Endothelial cell of umbilical vein (primary cell): ENCODE data around the gene AKTIP. TPM values are rescaled to one million over a fixed set of nuclear protein-coding genes. Genes with fewer than 3 reads are reported as not detected.

Experiments
- BruUV-seq: library from RNA; stranded (reverse); fragments of 400-500 nt; replicated peaks from 2 replicates; lab custom pipeline; 2021; lab: Mats Ljungman, UMichigan
- CTCF ChIA-PET: fragments of 300-600, 350-600 bp; sonication (Branson Sonifier 250); formaldehyde crosslinking; loops from one replicate; lab custom pipeline; 2021; ENCODE audit warnings: antibody characterized with exemption, inconsistent platforms; lab: Charles Lee
- POLR2A ChIA-PET: fragments of 300-600, 350-600 bp; sonication (Branson Sonifier 250); formaldehyde crosslinking; loops from one replicate; lab custom pipeline; 2021; ENCODE audit warnings: antibody characterized with exemption, inconsistent platforms; lab: Charles Lee
- DNase-seq: peaks from one replicate; pipeline ENCODE4 v3.0.0-alpha.2; 2011; ENCODE audit warnings: low read depth, low spot score
- FAIRE-seq: peaks from 2 replicates; lab custom pipeline; 2011; peaks lifted over from hg19 to GRCh38; lab: Jason Lieb, UNC
- H2AFZ ChIP-seq: 2 replicates; pipeline ENCODE4 v1.6.0; 2012; ENCODE audit warnings: low read depth, low read length, control low read depth, inconsistent platforms
- H3K27ac ChIP-seq: 2 replicates; pipeline ENCODE4 v1.5.1; 2011; ENCODE audit warnings: low read depth, mild to moderate bottlenecking, control low read depth, low read length, moderate library complexity; ENCODE audit not compliant: insufficient read depth
- H3K27me3 ChIP-seq, 2 experiments: 2 replicates each; pipeline versions ENCODE4 v1.6.0 to v1.6.1; 2011; ENCODE audit warnings: low read length in 2 of 2, mixed read lengths in 1 of 2; ENCODE audit not compliant: control insufficient read depth in 2 of 2, insufficient read depth in 2 of 2
- H3K36me3 ChIP-seq, 2 experiments: 2 replicates in 1 of 2; 3 replicates in 1 of 2; pipeline ENCODE4 v1.5.1; 2011; ENCODE audit warnings: low read length in 2 of 2, mild to moderate bottlenecking in 1 of 2, moderate library complexity in 1 of 2; ENCODE audit not compliant: control insufficient read depth in 2 of 2, insufficient read depth in 2 of 2; ENCODE audit errors: extremely low read depth in 1 of 2
- H3K4me1 ChIP-seq: 3 replicates; pipeline ENCODE4 v1.5.1; 2011; ENCODE audit warnings: mild to moderate bottlenecking, low read length; ENCODE audit not compliant: control insufficient read depth, insufficient read depth; ENCODE audit errors: extremely low read depth
- H3K4me2 ChIP-seq: 2 replicates; pipeline ENCODE4 v1.6.1; 2011; ENCODE audit warnings: low read length, control low read depth, mixed read lengths; ENCODE audit not compliant: insufficient read depth
- H3K4me3 ChIP-seq, 3 experiments: fragments of 200-600 bp in 1 of 3; sonication (generic), shearing (Covaris generic) in 1 of 3; replicated peaks in 1 of 3; 2 replicates each; pipeline ENCODE4 v1.5.1; 2011 to 2016; ENCODE audit warnings: control low read depth in 3 of 3, low read length in 3 of 3, mild to moderate bottlenecking in 2 of 3, inconsistent platforms in 1 of 3, low read depth in 1 of 3, moderate library complexity in 1 of 3; ENCODE audit not compliant: insufficient read depth in 1 of 3
- H3K79me2 ChIP-seq: 2 replicates; pipeline ENCODE4 v1.6.0; 2012; ENCODE audit warnings: low read length, inconsistent platforms; ENCODE audit not compliant: control insufficient read depth, insufficient read depth
- H3K9ac ChIP-seq: replicated peaks from 2 replicates; pipeline ENCODE3; 2011; ENCODE audit warnings: low read length, control low read depth; ENCODE audit not compliant: insufficient read depth; ENCODE audit errors: extremely low read depth
- H3K9me1 ChIP-seq: replicated peaks from 3 replicates; pipeline ENCODE4 v1.6.0; 2011; ENCODE audit warnings: mild to moderate bottlenecking, low read length; ENCODE audit not compliant: control insufficient read depth, insufficient read depth; ENCODE audit errors: extremely low read depth
- H3K9me3 ChIP-seq: replicated peaks from 2 replicates; pipeline ENCODE4 v1.5.1; 2012; ENCODE audit warnings: low read length, inconsistent platforms; ENCODE audit not compliant: control insufficient read depth, insufficient read depth
- H4K20me1 ChIP-seq: replicated peaks from 2 replicates; pipeline ENCODE3; 2011; ENCODE audit warnings: mild to moderate bottlenecking, low read length; ENCODE audit not compliant: control insufficient read depth, insufficient read depth; ENCODE audit errors: extremely low read depth
- CTCF ChIP-seq, 2 donors: IDR thresholded peaks; 1 replicate in 1 of 2; 2 replicates in 1 of 2; pipeline ENCODE4 v1.5.1; 2011; ENCODE audit warnings: low read length in 2 of 2, mild to moderate bottlenecking in 2 of 2, moderate library complexity in 2 of 2, control low read depth in 1 of 2, inconsistent platforms in 1 of 2, low read depth in 1 of 2; ENCODE audit not compliant: insufficient read depth in 1 of 2; ENCODE audit errors: extremely low read depth in 1 of 2
- EZH2 ChIP-seq: IDR thresholded peaks from 2 replicates; pipeline ENCODE4 v1.6.1; 2012; ENCODE audit warnings: borderline replicate concordance, low read depth, mild to moderate bottlenecking, moderate library complexity, low read length, inconsistent platforms; ENCODE audit not compliant: severe bottlenecking
- FOS ChIP-seq: IDR thresholded peaks from 2 replicates; pipeline ENCODE4 v1.6.1; 2011; ENCODE audit warnings: mild to moderate bottlenecking, low read length, moderate library complexity, borderline replicate concordance; ENCODE audit not compliant: insufficient read depth
- GATA2 ChIP-seq: IDR thresholded peaks from 2 replicates; pipeline ENCODE4 v1.7.0; 2011; ENCODE audit warnings: low read depth, mild to moderate bottlenecking, moderate library complexity, mixed read lengths, low read length; ENCODE audit not compliant: insufficient read length, insufficient read depth
- JUN ChIP-seq: IDR thresholded peaks from 2 replicates; pipeline ENCODE4 v1.6.1; 2011; ENCODE audit warnings: borderline replicate concordance, low read depth; ENCODE audit not compliant: insufficient read length, insufficient read depth
- MAX ChIP-seq: IDR thresholded peaks from 2 replicates; pipeline ENCODE4 v1.6.1; 2011; ENCODE audit not compliant: insufficient read depth, insufficient read length
- MYC ChIP-seq: IDR thresholded peaks from one replicate; pipeline ENCODE4 v1.6.1; 2011; ENCODE audit warnings: mild to moderate bottlenecking, low read depth, low read length
- POLR2A ChIP-seq: IDR thresholded peaks from 2 replicates; pipeline ENCODE4 v1.6.1; 2012; ENCODE audit warnings: low read depth, mild to moderate bottlenecking, control low read depth, low read length
- POLR2AphosphoS5 ChIP-seq: IDR thresholded peaks from 2 replicates; pipeline ENCODE4 v1.6.1; 2012; ENCODE audit warnings: low read depth, mild to moderate bottlenecking, control low read depth, low read length, moderate library complexity; ENCODE audit not compliant: insufficient read depth
- dilution Hi-C: fragments of 300-500 bp; cut with MboI; formaldehyde crosslinking; loops from one replicate; pipeline ENCODE4 v1.15.0; 2019; ENCODE audit warnings: low sequenced_read_pairs; ENCODE audit not compliant: extremely low pct_ligation_motif_present
- intact Hi-C: fragments of 100-400 bp; cut with micrococcal nuclease; formaldehyde crosslinking; loops from one replicate; pipeline ENCODE4 v1.10.0; 2022
- polyA plus RNA-seq, 4 experiments: library from polyadenylated mRNA; depleted of rRNA in 3 of 4; stranded (reverse) in 3 of 4; unstranded in 1 of 4; fragments of >200 nt; gene quantifications; 2 replicates each; pipeline versions ENCODE4 v1.2.1 to v1.2.3, GENCODE V29; 2011 to 2012; ENCODE audit warnings: missing spikeins in 1 of 4
- total RNA-seq: library from RNA; stranded (reverse); gene quantifications from 2 replicates; pipeline ENCODE4 v1.2.3, GENCODE V29; 2021

AKTIP gene
- total and polyA plus RNA-seq, 2 donors (not counting 3 experiments of a cell fraction or from before 2014, with no cell fraction given) = 25.1 to 32.7 TPM

- ChIA-PET POLR2A (no interaction called here), CTCF (interaction anchor here (0.9 to 1.4 kb wide), 2 partner anchors 9 to 40 kb away, joined by 3 read pairs; no protein-coding TSS in a partner anchor)
- H3K4me1 ChIP-seq = no peaks in the 10 kb centered on the region
- no TSS peak for BruUV-seq
- FAIRE-seq = no peak
- H3K79me2 ChIP-seq = no peaks in the 10 kb centered on the region
- no peak overlapping the region for H3K9ac ChIP-seq
- H3K36me3 ChIP-seq = peaks cover 2 to 3% of the 10 kb centered on the region in 2 experiments
- no peak overlapping the region for H3K27ac ChIP-seq
- no peaks in the 10 kb centered on the region for H4K20me1 ChIP-seq
- dilution Hi-C loops = no loop called here
- no peaks in the 10 kb centered on the region for H3K27me3 ChIP-seq
- no peaks in the 10 kb centered on the region for H3K9me1 ChIP-seq
- TF ChIP-seq EZH2 = no peak
- TF ChIP-seq POLR2A = no peak
- no peak for TF ChIP-seq JUN
- no peak for TF ChIP-seq CTCF (IDR thresholded peaks at IDR 0.05; ENCODE audit: extremely low read depth in 1 of 2, insufficient read depth in 1 of 2, low read depth in 1 of 2, low read length in 2 of 2)
- TF ChIP-seq POLR2AphosphoS5 = no peak
- no peak for TF ChIP-seq MYC
- TF ChIP-seq FOS = no peak
- no peak for TF ChIP-seq MAX
- TF ChIP-seq GATA2 = no peak
- intact Hi-C loops = no loop called here
- H3K4me2 ChIP-seq = no peak overlapping the region
- no peaks in the 10 kb centered on the region for H3K9me3 ChIP-seq
- DNase-seq = no peak
- no peak overlapping the region for H3K4me3 ChIP-seq
- no peak overlapping the region for H2AFZ ChIP-seq
Measured at GRCh38 chr16:53449816-53450517, 53.0 kb downstream of the AKTIP start.
